PFSK-1 (cell line): ENCODE data around the gene SMPDL3B.

Experiments used
- FOXP2 ChIP-seq: optimal IDR thresholded peaks from 2 replicates; pipeline ENCODE3; 2011; ENCODE audit warnings: borderline replicate concordance, control low read depth, inconsistent platforms; ENCODE audit not compliant: insufficient read depth; ENCODE audit errors: extremely low read length, extremely low read depth
- POLR2AphosphoS5 ChIP-seq: IDR thresholded peaks from 2 replicates; pipeline ENCODE4 v1.6.1; 2012; ENCODE audit warnings: low read depth, mild to moderate bottlenecking, control low read depth, low read length, moderate library complexity
- REST ChIP-seq, 2 experiments: IDR thresholded peaks; 2 replicates each; pipeline versions ENCODE4 v1.6.1 to v1.8.0; 2011 to 2012; ENCODE audit warnings: low read depth in 2 of 2, low read length in 2 of 2, control low read depth in 1 of 2, inconsistent platforms in 1 of 2, mild to moderate bottlenecking in 1 of 2, moderate library complexity in 1 of 2; ENCODE audit not compliant: insufficient read depth in 1 of 2
- SIN3A ChIP-seq: IDR thresholded peaks from 2 replicates; pipeline ENCODE4 v1.6.1; 2012; ENCODE audit warnings: mild to moderate bottlenecking, low read length, moderate library complexity, borderline replicate concordance; ENCODE audit not compliant: insufficient read depth
- TAF1 ChIP-seq: IDR thresholded peaks from 2 replicates; pipeline ENCODE4 v1.6.1; 2012; ENCODE audit warnings: low read length, control low read depth, borderline replicate concordance; ENCODE audit not compliant: insufficient read depth

GRCh38 chr1:27915082-27915575, 19.7 kb upstream of the SMPDL3B start:
- TF ChIP-seq POLR2AphosphoS5, result no peak
- TF ChIP-seq TAF1, result no peak
- no peak for TF ChIP-seq SIN3A
- TF ChIP-seq REST (IDR thresholded peaks at IDR 0.05; ENCODE audit: insufficient read depth in 1 of 2, low read depth in 2 of 2, low read length in 2 of 2), result no peak
- no peak for TF ChIP-seq FOXP2
